ENCODE results near the gene NUDT15.

DNA sequence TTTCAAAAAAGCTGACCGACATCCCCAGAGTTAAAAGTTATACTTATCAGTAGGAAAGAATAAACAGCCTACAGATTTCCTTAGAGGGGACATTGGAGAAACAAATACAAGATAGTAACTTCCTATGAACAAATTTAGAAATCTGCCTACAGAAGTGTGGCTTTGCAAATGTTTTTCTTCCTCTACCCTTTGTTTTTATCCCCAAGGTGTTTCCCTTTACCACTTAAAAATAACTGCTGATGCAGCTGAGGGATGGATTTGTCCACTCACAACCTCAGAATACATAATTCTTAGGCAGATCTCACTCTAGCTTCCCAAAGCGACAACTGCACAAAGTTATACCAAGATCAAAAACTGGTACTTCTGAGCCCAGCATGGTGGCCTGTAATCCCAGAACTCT lies 36.5 kb downstream of the NUDT15 start:
- TF ChIP-seq, protein P1, sequence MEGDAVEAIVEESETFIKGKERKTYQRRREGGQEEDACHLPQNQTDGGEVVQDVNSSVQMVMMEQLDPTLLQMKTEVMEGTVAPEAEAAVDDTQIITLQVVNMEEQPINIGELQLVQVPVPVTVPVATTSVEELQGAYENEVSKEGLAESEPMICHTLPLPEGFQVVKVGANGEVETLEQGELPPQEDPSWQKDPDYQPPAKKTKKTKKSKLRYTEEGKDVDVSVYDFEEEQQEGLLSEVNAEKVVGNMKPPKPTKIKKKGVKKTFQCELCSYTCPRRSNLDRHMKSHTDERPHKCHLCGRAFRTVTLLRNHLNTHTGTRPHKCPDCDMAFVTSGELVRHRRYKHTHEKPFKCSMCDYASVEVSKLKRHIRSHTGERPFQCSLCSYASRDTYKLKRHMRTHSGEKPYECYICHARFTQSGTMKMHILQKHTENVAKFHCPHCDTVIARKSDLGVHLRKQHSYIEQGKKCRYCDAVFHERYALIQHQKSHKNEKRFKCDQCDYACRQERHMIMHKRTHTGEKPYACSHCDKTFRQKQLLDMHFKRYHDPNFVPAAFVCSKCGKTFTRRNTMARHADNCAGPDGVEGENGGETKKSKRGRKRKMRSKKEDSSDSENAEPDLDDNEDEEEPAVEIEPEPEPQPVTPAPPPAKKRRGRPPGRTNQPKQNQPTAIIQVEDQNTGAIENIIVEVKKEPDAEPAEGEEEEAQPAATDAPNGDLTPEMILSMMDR (IDR thresholded peaks at IDR 0.05): no peak
- no peak for TF ChIP-seq POLR2AphosphoS5 (IDR thresholded peaks at IDR 0.05)
